Activated CD4-positive, CD25-positive, alpha-beta regulatory T cell treated with anti-CD3 and anti-CD28 coated beads, Interleukin-2, amount 50 U/mL, for 72 hours (primary cell): ENCODE results near the gene ATAD5.
A peak's percentile ranks its signal among the peaks of the same experiment; 100 is the strongest.
"Not testable (repeated sequence)": the region's sequence is repeated elsewhere in the genome, so short reads cannot be mapped to it uniquely, and the experiment has no call there.

Source experiments
- DNase-seq: peaks from one replicate; pipeline ENCODE4 v3.0.0; 2021

Gene ATAD5

DNA sequence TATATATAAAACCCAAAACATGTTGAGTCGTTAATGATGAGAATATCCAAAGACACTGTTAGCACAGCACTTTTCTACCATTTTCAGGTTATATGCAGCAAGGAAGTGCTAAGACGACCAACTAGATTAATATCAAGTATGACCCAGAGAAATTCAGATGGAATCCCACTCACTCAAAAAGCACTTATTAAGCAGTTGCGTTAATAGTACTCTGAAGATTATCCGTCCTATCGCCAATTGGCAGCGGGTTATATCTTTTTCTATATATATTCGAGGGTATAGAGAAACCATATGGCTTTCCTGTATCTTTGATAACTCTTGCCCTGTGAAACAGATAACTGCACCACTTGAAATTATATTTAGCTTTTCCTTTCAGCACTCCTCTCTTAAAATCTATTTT lies 8.3 kb upstream of the ATAD5 start:
- no peak for DNase-seq

DNA sequence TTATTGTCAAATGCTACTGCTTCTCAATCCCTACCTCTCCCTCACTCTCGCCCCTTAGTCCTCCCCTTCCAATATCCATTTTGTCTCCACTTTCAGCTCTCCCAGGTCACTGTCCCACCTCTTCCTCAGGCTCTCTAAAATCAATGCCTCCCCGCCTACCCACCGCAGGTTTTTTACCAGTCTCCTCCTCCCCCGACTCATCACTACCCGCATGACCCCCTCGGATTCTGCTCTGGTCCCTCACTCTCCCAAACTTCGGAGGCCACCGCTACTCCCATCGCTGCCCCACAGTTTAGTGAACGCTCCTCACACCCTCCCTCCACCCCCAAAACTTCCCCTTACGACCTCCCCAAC lies 7.8 kb upstream of the ATAD5 start:
- peak; percentile 42 for DNase-seq

DNA sequence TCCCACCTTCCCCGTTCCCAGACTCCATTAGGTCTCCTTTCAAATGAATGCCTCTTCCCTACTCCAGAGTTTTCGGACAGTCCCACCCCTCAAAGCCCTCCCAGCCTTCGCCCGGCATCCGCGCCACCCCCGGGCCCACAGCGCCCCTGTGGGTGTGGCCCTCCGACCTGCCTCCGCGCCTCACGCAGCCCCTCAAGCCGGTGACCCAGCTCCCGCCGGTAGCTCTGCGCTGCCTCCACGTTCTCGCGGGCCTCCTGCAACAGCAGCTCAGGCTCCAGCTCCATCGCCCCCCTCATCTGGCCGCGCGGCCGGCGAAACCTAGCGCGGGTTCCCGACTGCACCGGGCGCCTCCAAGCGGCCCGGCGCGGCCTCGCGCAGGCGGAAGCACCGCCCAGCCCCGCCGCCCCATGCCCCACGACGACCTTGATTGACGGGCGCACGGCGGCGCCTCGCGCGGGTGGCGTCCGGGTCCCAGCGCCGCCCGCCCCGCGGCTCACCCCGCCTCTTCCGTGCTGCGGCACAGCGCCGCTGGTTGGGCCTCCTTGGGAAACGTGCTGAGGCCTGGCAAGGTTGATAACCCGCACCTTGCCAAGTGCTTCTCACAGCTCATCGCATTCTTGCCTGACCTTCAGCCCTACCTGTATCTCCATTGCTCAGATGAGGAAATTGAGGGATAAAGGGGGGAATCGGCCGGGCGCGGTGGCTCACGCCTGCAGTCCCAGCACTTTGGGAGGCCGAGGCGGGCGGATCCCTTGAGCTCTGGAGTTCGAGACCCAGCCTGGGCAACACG lies 7.2 kb upstream of the ATAD5 start, which contains the start of gene CRLF3:
Gene CRLF3 (minus strand): TSS at position 337 of the 790 bp plus-strand sequence. CDS start 41 bp downstream, at position 296.
- DNase-seq = peak; percentile 91

DNA sequence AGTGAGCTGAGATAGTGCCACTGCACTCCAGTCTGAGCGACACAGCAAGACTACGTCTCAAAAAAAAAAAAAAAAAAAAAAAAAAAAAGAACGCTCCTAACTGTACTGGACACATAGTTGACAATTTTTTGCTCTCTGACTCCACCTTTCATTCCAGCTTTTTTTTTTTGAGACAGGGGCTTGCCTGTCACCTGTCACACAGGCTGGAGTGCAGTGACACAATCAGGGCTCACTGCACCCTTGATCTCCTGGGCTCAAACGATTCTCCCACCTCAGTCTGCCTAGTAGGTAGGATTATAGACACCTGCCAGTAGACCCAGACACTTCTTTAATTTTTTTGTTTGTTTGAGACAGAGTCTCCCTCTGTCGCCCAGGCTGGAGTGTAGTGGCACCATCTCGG lies 4.7 kb upstream of the ATAD5 start:
- DNase-seq = no peak

DNA sequence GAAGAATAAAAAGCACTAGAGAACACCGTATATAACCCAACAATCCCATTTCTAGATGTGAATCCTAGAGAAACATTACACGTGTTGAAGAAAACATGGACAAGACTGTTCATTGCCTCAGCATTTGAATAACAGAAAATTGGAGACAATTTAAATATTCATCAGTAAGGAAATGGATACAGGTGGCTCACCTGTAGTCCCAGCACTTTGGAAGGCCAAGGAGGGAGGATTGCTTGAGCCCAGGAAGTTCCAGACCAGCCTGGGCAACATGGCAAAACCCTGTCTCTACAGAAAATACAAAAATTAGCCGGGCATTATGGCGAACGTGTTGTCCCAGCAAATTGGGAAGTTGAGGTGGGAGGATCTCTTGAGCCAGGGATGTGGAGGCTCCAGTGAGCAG lies 2.7 kb upstream of the ATAD5 start:
- DNase-seq = no peak

DNA sequence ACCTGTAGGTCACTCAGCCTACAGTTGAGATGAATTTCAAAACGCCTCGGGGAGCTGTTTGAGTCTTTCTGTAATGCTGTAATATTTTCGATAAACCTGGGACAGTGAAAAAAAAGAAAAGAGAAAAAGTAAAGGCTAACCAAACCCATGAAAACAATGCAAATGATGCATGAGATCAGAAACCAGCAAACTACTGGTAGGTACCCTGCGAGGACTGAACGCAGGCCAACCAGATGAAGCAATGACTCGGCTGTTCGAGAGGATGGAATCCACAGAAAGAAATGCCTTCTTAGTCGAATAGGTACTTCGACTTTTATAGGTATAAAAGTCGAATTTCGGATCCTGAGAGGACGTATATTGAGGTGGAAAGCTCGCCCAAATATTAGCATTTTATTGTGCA lies 509 bp upstream of the ATAD5 start:
- DNase-seq = no peak

DNA sequence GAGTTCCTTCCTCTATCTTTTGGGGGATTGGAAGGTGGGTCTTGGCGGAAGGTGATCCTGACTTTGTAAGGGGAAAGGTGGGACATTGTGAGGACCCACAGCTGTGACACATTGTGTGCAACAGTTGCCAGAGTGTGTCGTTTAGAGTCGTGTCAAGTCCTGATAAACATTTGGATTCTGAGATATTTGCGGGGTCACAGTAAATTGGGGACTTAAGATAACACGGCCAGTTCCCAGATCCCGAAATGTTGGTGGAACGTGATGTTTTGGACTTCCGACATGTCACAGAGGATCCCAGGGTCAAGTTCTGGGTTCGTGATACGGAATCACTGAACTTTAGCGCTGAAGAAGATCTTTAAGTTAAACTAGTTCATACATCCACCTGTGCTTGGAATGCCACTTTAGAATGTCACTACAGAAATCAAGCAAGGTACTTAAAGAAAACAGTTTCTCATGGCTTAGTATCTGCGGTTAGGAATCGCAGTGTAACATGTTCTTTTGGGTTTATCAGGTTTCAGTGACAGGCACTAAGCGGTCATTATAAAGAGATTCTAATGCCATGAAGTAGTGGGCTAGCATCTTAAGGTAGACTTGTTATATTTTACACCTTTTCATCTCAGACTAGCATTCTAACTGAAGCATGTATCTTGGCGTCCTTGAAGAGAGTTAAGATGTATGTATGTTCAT lies 815 bp downstream of the ATAD5 start:
- DNase-seq = no peak

DNA sequence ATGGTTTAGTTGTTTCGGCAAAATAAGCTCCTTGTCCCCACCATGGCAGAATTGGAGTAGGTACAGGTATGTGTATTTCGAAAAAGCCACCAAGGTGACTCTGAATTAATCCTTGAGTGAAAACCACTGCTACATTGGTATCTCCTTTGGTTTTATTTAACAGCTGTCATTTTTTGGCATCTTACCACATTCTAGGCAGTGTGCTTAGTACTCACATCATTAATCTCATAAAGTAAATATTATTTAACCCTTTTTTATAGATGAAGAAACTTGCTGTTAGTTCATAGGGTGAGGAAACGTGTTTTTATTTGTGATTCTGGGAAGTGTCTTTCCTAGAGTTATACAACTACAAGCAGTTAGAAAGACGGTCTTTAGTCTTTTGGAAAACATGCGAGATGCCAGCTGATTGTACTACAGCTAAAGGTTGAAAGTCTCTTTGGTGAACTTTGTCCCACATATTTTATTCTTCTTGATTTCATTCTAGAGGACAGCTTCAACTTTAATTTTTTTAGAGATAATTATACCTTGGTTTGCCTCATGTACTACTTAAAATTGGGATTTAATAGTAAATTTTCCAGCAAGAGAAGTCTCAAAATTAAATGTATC lies 6.5 kb downstream of the ATAD5 start:
- no peak for DNase-seq

DNA sequence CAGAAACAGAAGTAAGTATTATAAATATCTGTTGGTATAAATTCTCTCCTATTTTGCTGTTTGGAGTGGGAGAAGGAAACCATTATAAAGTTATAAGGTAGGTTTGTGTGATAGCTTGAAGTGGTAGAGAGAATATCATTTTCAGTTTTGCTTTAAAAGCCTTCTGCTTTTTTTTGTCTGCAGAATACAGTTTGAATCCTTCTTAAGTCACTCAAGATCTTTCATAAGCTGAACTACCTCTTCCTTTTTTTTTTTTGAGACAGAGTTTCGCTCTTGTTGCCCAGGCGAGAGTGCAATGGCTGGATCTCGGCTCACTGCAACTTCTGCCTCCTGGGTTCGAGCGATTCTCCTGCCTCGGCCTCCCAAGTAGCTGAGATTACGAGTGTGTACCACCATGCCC lies 9.0 kb downstream of the ATAD5 start:
- no peak for DNase-seq

DNA sequence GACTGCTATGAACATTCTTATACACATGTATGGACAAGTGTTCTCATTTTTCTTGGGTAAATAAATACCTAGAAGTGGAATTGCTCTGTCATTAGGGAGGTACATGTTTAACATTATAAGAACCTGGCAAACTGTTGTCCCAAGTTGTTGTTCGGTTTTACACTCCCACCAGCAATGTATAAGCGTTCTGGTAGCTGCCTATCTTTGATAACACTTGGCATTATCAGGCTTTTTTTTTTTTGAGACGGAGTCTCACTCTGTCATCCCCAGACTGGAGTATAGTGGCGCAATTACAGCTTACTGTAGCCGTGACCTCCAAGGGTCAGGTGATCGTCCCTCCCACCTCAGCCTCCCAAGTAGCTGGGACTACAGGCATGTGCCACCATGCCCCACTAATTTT lies 16.3 kb downstream of the ATAD5 start:
- DNase-seq = no peak

DNA sequence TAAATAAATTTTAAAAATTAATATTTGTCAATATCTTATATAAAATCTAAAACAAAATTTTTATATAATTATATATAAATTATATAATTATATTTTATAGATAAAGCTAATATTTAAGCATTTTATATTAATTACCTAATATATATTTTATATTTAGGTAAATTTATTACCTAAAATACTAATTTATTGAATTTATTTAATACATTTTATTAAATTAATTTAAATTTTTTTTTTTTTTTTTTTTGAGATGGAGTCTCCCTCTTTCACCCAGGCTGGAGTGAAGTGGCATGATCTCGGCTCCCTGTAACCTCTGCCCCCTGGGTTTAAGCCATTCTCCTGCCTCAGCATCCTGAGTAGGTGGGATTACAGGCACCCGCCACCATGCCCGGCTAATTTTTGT lies 22.4 kb downstream of the ATAD5 start:
- no peak for DNase-seq

DNA sequence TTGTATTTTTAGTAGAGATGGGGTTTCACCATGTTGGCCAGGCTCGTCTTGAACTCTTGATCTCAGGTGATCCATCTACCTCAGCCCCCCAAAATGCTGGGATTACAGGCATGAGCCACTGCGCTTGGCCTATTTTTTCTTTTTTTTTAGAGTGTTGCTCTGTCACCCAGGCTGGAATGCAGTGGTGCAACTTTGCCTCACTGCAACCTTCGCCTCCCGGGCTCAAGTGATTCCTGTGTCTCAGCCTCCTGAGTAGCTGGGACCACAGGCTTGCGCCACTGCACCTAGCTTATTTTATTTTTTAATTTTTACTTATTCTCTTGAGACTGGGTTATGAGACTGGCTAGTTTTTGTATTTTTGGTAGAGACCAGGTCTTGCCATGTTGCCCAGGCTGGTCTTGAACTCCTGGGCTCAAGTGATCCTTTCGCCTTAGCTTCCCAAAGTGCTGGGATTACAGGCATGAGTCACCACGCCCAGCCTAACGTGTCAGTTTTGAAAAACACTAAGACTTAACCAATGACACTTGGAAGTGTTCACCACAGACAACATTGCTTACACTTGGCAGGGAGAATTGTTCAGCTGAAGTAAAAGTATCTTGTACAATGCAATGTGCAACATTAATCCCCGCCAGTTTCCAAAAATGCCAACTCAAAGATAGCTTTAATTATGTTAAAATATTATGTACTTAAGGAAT lies 26.9 kb downstream of the ATAD5 start:
- no peak for DNase-seq

DNA sequence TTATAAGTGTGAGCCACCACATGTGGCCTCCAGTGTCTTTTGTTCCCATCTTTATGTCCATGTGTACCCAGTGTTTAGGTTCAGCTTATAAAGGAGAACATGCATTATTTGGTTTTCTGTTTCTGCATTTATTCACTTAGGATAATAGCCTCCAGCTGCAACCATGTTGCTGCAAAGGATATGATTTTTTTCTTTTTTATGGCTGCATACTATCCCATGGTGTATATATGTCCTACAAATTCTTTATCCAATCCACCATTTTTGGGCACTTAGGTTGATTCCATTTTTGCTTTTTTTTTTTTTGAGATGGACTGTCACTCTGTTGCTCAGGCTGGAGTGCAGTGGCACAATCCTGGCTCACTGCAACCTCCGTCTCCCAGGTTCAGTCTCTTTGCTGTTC lies 32.9 kb downstream of the ATAD5 start:
- DNase-seq = no peak

DNA sequence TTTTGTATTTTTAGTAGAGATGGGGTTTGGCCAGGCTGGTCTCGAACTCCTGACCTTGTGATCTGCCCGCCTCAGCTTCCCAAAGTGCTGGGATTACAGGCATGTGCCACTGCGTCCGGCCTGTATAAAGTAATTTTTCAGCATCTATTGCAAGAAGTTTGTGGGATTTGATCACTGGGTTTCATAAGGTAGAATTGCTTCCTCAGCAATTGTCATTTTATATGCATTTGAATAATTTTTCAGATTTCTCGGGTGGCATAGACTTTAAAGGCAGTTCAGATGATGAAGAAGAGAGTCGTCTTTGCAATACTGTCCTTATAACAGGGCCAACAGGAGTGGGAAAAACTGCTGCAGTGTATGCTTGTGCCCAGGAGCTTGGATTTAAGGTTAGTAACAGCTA lies 37.2 kb downstream of the ATAD5 start:
- no peak for DNase-seq

DNA sequence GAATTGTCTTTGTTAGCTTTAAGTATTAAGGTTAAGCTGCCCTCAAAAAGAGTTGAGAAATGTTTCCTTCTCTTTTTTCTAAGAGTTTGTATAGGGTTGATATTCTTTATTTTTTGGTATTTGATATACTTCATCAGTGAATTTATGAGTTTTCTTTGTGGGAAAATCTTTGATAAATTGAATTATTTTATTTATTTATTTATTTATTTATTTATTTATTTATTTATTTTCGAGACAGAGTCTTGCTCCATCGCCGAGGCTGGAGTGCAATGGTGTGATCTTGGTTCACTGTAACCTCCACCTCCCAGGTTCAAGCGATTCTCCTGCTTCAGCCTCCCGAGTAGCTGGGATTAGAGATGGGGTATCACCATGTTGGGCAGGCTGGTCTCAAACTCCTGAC lies 54.4 kb downstream of the ATAD5 start:
- DNase-seq = no peak

DNA sequence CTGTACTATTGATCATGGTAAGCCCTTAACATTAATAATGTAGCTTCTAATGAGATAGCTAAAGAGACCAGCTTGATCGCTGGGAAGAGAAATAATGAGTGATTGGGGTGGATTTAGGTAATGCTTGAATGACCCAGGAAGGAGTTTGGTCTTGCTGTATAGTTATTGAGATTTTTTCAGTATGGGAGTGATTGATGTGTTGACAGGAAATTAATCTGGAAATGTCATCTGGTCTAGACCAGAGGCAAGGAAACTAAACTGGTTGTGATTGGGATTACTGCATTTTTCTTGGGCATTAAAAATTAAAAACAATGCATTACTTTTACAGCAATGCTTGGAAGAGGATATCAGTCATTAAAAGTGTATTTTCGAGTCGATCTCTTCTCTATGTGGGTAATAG lies 62.5 kb downstream of the ATAD5 start:
- DNase-seq = no peak

DNA sequence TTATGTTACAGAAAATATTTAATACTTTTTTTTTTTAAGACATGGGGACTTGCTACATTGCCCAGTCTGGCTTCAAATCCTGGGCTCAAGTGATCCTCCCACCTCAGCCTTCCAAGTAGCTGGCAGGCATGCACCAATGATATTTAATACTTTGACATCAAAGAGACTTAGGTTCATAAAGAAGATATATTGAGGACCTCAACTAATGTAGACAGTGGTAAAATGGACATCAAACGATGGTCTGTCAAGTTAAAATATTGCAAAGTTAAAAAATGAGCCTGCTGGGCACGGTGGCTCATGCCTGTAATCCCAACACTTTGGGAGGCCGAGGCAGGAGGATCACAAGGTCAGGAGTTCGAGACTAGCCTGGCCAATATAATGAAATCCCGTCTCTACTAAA lies 65.5 kb downstream of the ATAD5 start:
- no peak for DNase-seq

DNA sequence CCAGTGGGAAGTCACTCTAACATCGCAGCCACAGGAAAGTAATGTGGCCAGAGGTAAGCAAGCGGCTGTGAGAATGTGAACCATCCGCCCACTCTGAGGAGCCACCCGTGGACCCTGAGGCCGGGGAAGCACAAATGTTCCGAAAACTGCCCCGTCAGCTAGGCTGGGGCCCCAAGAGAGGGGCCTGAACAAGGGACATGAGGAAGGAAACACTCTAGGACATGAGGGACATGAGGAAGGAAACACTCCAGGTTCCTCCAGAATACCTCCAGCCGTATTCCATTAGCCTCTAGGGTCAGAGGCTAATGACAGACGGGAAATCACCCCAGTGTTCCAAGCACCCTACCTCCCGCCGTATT lies 74.0 kb downstream of the ATAD5 start:
- no peak for DNase-seq

DNA sequence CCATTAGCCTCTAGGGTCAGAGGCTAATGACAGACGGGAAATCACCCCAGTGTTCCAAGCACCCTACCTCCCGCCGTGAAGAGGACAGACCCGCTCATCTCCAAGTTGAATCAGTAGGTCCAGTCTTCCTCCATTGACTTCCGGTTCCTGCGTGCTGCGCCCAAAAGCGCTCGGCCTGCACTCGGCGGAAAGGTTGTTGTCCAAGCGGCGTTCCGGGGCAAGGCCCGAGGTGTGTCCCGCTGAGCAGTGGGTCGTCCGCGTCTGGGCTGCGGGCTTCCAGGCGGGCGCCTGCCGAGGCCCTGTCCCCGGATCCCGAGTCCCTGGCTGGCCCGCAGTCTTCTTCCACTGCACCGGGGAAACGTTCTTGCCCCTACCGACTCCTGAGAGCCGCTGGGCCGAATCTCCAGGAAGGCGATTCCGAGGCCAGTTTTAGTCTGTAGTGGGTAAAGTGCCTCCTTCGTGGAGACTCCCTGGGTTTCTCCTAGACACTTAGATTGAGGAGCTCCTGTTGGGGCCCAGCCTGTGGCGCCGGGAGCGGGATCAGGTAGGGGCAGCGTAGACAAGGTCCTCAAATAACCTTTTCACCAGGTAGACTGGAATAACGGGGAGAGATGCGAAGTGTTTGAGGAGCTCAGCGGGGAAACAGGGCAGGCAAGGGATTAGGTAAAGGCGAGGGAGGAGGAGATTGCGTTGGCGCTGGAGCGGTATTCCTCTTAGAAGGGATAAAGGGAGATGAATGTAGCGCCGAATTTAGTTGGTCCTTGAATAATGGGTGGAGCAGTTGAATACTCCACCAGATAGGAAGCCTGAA lies 74.5 kb downstream of the ATAD5 start, which contains the start of gene TEFM:
Gene TEFM (minus strand): TSS at position 138 of the 811 bp plus-strand sequence. CDS start 40 bp downstream, at position 98.
- peak; percentile 91 for DNase-seq

DNA sequence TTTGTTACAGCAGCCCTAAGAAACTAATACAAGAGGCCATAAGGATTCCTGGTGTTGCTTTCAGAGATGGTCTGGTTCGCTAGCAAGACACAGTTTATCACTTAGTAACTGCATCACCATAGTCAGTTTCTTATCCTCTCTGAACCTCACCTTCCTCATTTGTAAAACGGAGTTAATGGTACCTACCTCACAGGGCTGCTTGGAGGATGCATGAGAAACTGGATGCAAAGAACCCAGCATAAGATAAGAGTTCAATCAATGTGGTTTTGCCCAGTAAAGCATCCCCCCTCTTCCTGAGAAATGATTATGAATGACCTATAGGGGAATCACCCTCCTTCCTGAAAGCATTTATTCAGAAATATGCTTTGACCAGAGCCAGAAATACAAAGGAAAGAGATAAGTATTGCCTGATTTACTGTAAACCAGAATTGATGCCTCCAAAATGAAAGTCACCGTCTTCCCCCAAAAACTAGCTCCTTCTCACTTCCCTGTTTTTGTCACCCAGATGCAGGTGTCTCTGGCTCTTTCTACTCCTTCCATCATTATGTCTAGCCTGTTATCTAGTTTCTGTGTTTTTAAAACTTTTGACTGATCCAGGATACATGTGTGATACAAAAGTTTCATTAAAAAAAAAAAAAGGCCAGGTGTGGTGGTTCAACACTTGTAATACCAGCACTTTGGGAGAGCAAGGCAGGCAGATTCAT lies 77.1 kb downstream of the ATAD5 start:
- no peak for DNase-seq

DNA sequence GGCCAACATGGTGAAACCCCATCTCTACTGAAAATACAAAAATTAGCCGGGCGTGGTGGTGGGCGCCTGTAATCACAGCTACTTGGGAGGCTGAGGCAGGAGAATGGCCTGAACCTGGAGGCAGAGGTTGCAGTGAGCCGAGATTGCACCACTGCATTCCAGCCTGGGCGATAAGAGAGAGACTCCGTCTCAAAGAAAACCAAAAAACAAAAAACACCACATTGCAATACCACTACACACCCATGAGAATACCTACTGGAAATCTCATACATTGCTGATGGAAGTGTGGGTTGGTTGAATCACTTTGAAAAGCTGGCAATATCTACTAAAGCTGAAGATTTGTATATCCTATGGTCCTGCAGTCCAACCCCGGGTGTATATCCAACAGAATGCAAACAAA lies 78.4 kb downstream of the ATAD5 start:
- not testable (repeated sequence) for DNase-seq

DNA sequence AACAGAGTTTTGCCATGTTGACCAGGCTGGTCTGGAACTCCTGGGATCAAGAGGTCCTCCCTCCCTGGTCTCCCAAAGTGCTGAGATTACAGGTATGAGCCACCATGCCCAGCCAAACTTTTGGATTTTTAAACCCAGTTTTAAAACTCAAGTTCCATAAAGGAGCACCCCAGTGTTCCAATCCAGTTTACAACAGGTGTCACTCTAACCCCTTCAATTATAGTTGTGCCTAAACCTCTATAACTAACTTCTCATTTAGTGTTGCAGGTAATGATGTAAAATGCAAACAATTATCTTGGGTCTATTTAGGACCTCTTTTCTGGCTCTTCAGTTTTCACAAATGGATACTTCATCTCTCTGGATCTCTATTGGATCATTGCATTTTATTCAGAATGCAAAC lies 82.2 kb downstream of the ATAD5 start:
- no peak for DNase-seq
